HG03565 (cell line): Measurements from ENCODE around the gene C1GALT1.
"Not testable (repeated sequence)": the region's sequence is repeated elsewhere in the genome, so short reads cannot be mapped to it uniquely, and the experiment has no call there.

Experiments used
- ATAC-seq: cut with Tn5 transposase; IDR thresholded peaks from one replicate; pipeline ENCODE4 v1.9.1; 2021; ENCODE audit warnings: mild to moderate bottlenecking, moderate library complexity; ENCODE audit not compliant: unreplicated experiment

The C1GALT1 gene

DNA sequence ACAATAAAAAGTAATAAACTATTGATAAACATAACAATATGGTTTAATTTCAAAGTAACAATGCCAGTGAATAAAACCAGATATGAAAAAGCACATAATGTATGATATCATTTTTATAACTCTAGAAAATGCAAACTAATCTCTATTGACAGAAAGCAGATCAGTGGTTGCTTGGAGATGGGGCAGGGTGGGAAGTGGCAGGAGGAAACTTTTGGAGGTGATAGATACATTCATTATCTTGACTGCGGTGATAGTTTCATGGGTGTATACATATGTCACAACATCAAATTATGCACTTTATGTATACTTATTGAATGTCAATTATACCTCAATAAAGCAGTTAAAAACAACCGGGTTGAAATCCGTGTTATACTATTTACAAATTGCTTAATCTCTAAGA, 16.0 kb upstream of the C1GALT1 start:
- no peak for ATAC-seq

- no peak for ATAC-seq
Observed at GRCh38 chr7:7169296-7169695, 13.0 kb upstream of the C1GALT1 start.

- no peak for ATAC-seq
Observed at GRCh38 chr7:7173956-7174632, 8.2 kb upstream of the C1GALT1 start.

DNA sequence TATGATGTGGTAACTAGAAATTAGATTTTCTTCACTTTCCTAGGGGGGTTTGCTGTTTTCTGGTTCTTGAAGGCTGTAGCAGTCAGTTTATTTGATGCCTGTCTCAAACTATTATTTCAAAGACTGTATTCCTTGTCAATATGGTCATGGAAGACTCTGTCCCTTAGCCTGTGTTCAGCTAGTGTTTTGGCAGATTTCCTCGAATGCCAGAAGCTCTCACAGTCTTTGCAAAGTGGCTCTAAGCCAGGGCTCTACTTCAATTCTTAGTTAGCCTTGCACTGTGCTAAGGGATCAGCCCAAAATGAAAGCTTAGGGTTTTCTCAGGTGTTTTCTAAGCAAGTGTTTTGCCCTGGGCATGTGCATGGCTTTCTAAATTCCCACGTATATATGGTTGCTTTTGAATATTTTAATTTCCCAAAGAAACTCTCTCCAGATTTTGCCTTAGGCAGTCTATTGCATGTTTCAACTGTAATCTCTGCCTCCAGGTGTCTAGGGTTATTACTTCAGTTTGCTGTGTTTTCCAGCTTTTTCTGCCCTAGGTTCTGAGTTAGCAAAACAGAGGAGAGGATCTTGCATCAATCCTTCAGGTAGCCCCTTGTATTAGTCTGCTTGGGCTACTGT, 7.2 kb upstream of the C1GALT1 start:
- no peak for ATAC-seq

- no peak for ATAC-seq
Observed at GRCh38 chr7:7176406-7177043, 5.8 kb upstream of the C1GALT1 start.

DNA sequence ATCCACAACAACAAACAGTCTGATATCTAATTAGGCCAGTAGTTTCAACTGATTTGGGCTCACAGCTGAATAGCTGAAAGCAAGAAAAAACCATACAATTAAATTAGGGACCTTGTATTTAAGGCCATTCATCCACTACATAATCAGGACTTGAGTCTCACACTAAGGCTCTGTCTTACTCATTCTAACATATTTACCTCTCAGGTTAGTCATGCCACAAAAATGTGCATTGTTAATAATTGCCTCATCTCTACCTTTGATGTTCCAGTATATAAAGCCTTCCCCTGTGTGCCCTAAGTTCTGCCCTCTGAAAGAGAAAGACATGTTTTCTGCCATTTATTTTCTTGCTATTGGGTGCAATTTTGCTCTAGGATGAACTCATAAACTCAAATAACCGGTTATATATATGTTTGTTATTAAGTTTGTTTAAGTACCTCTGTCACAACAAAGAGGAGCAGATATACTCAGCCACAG, 5.3 kb upstream of the C1GALT1 start:
- ATAC-seq = no peak

- ATAC-seq = no peak
Observed at GRCh38 chr7:7178081-7178480, 4.3 kb upstream of the C1GALT1 start.

DNA sequence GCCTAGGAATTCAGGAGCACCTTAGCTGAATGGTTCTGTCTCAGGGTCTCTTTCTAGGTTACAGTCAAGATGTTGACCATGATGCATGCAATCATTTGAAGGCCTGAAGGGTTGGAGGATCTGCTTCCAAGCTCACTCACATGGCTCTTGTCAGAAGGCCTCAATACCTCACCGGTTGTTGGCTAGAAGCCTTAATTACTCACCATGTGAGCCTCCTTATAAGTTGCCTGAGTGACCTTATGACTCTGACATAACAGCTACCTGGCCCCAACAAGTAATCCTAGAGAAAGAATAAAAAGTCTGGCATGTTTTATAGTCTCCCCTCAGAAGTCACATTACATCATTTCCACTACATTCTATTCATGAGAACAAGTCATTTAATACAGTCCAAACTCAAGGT, 3.4 kb upstream of the C1GALT1 start:
- ATAC-seq = no peak

- ATAC-seq = no peak
Observed at GRCh38 chr7:7180725-7181449, 1.5 kb upstream of the C1GALT1 start.

DNA sequence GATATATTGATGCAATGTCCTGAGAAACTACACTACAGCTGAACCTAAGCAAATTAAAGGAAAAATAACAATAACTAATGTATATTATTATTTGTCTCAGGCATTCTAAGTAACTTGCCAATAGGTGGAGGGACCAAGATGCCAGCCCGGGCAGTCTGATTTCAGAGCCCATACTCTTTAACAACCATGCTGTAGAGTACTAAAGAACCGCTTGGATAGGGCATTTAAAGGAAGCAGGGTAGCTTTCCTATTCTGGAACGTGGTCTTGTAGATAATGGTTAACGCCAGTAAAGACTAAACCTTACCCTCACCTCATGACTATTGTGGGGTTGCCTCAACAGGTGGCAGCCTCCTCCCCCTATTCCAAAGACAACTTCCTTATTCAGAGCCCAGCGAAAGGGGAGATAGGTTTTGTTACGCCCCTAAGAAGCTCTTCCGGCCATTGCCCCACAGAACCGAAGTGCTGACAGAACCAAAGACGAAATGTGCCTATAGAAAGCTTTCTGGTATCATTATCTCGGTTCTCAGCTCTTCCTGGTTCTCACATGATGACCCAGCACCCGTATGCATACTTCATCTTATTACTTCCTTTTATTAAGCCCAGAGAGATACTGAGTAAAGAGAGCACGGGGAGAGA, 707 bp upstream of the C1GALT1 start:
- ATAC-seq = peak; percentile 27

GRCh38 chr7:7183061-7183837, 905 bp downstream of the C1GALT1 start:
- peak; percentile 3 for ATAC-seq

DNA sequence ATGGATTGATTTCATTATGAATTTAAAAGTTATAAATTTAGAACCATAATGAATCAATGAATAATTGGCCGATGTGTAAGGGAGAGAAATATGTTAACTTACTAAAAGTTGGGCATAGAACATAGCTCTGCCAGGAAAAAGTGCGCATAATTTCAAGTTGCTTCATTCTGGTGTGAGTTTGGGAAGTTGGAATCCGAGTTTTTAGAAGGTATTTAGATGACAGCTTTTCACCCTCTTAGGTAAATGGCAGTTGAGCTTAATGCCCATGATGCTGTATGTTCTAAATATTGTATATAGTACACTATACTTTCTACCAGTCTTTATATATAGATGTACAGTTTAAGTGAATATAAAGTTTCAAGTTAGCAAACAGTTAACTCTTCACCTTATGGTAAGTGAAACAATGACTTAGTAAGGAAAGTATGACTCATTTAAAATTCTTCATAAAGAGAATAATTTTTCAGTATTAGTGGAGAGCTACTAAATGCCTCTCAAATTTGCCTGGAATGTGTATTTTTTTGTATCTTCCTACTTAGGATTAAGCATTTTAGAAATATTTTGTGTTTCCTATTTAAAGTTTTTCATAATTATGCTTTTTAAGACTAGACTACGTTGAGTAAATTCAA, 1.6 kb downstream of the C1GALT1 start:
- no peak for ATAC-seq

DNA sequence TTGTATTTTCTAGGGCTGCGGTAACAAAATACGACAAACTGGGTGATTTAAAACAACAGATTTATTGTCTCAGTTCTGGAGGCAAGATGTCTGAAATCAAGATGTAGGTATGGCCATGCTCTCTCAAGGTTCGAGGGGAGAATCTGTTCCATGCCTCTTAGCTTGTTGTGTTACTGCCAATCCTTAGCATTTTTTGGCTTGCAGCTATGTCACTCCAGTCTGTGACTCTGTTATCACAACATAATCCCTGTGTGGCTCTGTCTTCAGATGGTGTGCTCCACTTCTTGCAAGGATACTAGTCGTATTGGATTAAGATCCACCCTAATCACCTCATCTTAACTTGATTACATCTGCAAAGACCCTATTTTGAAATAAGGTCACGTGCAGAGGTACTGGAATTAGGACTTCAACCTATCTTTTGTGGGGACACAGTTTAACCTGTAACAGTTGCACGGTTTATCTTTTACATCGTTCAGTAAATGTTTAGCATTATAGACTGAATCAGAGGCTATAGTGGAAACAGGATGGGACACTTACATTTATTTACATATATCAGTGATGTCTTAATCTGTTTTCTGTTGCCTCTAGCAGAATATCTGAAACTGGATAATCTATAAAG, 3.1 kb downstream of the C1GALT1 start:
- no peak for ATAC-seq

DNA sequence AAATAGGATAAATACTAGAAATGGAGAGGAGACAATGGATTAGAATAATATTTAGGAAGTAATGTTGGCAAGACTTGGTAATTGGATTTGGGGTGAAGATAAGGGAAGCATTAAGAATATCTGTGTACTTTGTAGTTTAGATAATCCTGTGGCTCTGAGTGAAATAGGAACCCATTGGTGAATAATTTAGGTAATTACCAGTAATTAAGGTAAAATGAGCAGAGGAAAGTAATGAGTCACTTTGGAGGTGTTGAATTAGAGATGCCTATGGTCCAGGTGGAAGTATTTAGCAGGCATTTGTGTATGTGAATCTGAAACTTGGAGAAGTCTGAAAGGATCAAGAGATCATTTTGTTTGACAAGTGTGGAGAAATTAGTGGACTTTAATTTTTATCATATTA, 5.7 kb downstream of the C1GALT1 start:
- ATAC-seq = no peak

GRCh38 chr7:7188742-7189141, 6.4 kb downstream of the C1GALT1 start:
- no peak for ATAC-seq

DNA sequence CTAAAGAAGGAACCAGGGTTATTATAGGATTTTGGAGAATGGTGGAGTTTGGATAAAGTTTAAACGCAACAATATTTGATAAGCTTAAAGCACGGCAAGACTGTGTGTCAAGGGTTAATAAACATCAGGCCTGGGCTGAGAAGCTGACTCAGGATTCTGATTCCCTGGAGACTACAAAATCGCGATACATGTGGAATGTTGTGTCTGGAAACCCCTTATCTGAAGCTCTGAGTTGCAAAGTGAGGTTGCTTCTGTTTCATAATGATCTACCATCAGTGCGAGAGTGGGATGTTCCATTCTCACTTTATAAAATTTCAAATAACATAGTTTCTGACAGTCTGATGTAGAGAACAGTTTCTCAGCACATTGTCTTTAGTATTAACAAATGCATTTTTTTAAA, 7.8 kb downstream of the C1GALT1 start:
- no peak for ATAC-seq

DNA sequence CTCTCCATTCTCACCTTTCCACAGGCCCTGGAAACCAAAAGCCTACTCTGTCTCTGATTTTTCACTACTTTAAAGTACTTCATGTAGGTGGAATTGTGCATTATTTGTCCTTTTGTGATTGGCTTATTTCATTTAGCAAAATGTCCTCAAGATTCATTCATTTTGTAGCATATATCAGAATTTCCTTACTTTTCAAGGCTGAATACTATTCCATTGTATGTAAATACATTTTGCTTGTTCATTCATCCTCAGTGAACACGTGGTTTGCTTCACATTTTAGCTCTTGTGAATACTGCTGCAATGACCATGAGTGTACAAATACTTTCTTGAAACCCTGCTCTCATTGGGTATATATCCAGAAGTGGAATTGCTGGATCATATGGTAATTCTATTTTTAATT, 8.8 kb downstream of the C1GALT1 start:
- ATAC-seq = no peak

DNA sequence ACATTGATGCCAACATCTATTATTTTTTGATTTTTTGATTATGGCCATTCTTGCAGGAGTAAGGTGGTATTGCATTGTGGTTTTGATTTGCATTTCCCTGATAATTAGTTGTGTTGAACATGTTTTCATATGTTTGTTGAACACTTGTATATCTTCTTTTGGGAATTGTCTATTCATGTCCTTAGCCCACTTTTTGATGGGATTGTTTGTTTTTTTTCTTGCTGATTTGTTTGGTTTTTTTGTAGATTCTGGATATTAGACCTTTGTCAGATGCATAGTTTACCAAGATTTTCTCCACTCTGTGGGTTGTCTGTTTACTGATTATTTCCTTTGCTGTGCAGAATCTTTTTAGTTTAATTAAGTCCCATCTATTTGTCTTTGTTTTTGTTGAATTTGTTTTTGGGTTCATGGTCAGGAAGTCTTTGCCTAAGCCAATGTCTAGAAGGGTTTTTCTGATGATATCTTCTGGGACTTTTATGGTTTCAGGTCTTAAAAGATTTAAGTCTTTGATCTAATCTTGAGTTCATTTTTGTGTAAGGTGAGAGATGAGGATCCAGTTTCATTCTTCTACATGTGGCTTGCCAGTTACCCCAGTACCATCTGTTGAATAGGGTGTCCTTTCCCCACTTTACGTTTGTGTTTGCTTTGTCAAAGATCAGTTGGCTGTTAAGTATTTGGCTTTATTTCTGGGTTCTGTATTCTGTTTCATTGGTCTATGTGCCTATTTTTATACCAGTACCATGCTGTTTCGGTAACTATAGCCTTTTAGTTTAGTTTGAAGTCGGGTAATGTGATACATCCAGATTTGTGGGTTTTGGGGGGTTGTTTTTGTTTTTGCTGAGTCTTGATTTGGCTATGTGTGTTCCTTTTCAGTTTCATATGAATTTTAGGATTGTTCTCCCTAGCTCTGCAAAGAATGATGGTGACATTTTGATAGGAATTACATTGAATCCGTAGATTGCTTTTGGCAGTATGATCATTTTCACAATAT, 10.7 kb downstream of the C1GALT1 start:
- not testable (repeated sequence) for ATAC-seq
